GM21447 (cell line): Measurements from ENCODE around the gene LSM14B.
"Not testable (repeated sequence)": the region's sequence is repeated elsewhere in the genome, so short reads cannot be mapped to it uniquely, and the experiment has no call there.

Source experiments
- ATAC-seq: cut with Tn5 transposase; IDR thresholded peaks from one replicate; pipeline ENCODE4 v1.9.1; 2021; ENCODE audit not compliant: unreplicated experiment

The LSM14B gene

DNA sequence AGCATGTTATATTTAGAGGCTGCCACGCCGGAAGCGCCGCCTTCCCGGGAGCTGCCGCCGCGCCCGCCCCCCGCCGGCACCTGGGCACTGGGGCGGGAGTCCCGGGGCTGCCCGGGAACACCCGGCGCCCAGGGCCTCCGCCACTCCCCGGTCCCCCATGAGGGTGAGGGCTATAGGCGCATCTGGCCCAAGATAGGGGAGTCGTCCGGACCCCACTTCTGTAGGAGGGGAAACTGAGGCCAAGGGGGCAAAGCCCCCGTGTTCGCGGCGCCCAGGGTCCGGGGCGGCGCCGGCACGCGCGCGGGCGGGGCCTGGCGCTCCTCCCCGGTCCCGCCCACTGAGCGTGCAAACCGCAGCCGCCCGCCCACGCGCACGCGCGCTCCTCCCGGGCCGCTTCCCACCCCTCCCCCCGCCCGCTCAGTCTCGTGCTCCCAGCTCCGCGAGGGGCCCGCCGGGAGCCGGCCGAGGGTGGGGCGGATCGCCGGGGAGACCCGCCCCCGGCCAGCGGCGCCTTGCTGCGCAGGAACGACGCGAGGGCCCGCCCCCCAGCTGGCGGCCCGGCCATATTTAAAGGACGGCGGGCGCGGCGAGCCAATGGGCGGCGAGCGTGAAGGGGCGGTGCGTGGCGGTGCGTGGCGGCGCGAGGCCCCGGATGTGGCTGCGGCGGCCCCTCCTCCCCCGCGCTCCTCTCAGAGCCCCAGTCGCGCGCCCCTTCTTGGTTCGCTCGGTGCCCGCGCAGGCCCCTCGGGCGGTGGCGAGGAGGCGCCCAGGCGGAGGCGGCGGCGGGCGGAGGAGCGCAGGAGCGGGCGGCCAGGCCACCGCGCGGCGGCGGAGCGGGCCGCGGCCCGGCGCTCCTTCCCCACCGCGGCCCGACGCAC is at the start of gene LSM14B:
Gene LSM14B (plus strand): TSS at position 700 of the 878 bp plus-strand sequence. CDS start 192 bp downstream, outside the sequence.
- ATAC-seq, result peak; percentile 69

DNA sequence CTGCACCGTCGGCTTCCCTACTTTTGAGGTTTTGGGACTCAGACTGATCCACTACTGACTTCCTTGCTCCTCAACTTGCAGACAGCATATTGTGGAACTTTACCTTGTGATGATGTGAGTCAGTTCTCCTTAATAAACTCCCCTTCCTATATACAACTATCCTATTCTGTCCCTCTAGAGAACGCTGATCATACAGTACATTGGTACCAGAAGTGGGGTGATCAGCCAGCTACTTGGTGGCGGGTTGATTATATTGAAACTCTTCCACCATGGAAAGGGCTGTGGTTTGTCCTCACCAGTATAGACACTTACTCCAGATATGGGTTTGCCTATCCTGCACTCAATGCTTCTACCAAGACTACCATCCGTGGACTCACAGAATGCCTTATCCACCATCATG is 49.0 kb upstream of the LSM14B start:
- ATAC-seq, result no peak

GRCh38 chr20:62079166-62079565 is 43.1 kb upstream of the LSM14B start:
- ATAC-seq, result no peak

GRCh38 chr20:62080249-62080990 is 41.9 kb upstream of the LSM14B start:
- no peak for ATAC-seq

DNA sequence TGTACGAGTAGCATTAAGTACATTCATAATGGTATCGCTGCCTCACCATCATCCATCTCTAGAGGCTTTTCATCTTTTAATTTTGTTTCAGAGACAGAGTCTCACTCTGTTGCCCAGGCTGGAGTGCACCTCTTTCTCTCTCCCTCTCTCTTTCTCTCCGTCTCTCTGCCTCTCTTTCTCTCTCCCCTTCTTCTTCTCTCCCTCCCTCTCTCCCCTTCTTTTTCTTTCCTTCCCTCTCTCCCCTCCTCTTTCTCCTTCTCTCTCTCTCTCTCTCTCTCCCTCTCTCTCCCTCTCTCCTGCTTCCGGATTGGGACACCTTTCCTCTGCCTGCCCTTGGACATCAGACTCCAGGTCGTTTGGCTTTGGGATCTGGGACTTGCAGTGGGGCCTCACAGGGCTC is 39.0 kb upstream of the LSM14B start:
- ATAC-seq, result no peak

DNA sequence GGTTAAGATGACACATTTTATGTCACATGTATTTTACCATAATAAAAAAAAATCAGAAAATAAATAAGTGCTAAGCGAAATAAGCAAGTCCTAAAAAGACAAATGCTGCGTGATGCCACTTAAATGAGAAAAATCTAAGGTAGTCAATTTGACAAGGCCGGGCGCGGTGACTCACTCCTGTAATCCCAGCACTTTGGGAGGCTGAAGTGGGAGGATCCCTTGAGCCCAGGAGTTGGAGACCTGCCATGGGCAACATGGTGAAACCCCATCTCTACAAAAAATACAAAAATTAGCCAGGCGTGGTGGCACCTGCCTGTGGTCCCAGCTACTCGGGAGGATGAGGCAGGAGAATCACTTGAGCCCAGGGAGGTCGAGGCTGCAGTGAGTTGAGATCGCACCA is 38.1 kb upstream of the LSM14B start:
- ATAC-seq, result not testable (repeated sequence)

- no peak for ATAC-seq
Measured at GRCh38 chr20:62085206-62085605, 37.1 kb upstream of the LSM14B start.

- ATAC-seq, result no peak
Measured at GRCh38 chr20:62087227-62087626, 35.0 kb upstream of the LSM14B start.

- ATAC-seq, result no peak
Measured at GRCh38 chr20:62087632-62088031, 34.6 kb upstream of the LSM14B start.

- no peak for ATAC-seq
Measured at GRCh38 chr20:62088258-62089127, 33.8 kb upstream of the LSM14B start.

GRCh38 chr20:62089393-62089792 is 32.9 kb upstream of the LSM14B start:
- no peak for ATAC-seq

DNA sequence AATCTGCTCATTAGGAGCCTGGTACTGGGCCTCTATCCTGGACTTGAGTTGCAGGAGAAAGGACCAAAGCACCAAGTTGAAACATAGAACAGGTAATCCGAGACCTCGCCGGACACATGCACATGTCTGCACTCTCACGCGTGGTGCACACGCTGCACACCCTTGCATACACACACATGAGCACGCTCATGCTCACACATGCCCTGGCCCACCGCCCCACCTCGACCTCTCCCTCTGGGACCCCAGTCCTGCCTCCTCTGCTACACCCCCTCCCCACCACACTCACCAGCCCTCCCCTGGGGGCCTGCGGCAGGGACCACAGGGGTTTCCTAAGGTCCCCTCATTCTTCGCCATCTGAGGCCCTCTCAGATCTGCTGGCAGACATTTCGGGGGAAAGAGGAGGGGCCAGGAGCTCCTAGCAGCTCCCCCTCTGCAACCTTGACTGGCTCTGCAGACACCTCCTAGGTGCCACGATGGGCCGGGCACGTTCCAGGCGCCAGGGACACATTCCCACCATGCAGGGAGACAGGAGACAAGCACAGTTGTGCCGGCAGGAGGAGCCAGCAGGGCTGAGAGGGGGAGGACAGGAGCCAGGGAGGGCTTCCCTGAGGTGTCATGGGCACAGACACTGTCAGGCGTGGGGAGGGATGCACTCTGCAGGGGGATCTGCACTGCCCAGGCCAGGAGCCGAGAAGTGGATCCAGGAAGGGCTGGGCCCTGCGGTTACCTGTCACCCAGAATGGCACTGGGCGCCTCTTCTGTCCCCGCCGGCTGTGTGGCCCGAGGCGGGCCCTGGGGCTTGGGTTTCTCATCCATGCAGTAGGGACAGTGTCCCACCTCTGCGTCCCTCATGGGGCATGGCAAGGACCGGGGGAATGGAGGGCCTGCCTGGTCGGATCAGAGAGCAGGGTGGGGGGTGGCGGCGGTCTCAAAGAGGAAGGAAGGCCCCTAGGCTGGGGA is 25.6 kb upstream of the LSM14B start:
- ATAC-seq, result no peak

- ATAC-seq, result no peak
Measured at GRCh38 chr20:62097881-62098407, 24.3 kb upstream of the LSM14B start.

DNA sequence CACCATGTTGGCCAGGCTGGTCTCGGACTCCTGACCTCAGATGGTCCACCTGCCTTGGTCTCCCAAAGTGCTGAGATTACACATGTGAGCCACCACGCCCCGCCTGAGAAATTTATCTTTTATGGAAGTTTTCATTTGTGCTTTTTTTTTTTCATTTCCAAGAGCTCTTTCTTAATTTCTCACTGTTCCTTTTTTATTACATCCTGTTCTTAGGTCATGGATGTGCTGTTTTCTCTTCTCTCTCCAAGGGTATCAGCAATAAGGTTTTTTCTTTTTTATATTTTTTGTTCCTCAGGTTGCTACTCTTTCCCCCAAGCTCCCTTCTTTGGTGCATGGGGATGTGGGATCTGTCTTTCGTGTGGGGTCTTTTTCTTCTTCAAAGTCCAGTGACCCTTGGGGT is 21.2 kb upstream of the LSM14B start:
- no peak for ATAC-seq

DNA sequence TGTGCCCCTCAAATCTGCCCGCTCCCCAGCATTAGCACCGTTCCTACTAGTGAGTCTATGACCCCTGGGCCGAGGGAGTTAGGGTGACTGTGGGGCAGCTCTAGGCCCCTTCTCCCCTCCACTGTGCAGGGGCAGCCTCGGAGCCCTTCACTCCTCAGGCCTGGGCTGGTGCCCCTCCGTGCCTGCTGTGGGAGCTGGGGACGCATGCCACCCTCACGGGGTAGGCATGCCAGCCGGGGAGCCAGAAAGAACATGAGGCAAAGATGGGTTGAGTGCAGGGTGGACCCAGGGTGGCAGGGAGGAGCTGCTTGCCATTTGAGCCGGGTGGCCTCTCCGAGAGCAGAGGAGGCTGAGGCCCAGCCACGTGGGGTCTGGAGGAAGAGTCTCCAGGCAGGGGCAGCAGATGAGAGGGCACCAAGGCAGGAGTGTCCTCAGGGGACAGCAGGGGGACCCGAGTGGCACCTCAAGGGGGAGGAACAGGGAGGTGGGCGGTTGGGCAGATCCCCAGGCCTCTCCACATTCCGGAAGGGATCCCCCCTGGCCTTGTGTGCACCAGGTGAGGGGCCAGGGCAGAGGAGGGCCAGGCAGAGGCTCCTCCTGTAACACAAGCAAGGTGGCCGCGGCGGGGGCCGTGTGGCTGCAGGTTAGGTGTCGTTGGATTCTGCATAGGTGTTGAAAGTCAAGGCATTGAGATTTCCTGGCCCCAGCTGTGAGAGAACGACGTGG is 18.6 kb upstream of the LSM14B start:
- no peak for ATAC-seq

GRCh38 chr20:62104234-62104789 is 18.0 kb upstream of the LSM14B start:
- ATAC-seq, result no peak

DNA sequence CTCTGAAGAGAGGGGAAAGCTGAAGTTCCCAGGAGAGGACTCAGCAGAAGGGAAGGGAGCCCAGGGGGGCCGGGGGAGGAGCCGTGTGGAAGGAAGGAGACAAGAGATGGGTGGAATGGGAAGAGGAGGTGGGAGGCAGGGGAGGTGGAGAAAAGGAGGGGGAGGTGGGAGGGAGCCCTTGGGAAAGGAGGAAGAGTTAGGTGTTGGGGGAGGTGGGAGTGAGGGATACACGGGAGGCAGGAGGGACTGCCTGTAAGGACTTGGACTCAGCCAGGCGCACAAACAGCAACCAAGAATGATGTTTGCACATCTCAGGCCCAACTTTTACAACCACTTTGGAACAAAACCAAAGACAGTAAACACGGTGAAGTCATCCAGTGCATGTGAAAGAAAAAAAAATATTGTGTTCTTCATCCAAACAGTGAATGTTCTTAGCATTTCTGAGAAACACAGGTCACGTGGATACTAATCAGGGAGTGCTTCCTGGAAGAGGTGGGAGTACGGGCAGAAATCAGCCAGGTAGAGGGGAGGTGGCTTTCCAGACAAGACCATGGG is 17.4 kb upstream of the LSM14B start:
- no peak for ATAC-seq

DNA sequence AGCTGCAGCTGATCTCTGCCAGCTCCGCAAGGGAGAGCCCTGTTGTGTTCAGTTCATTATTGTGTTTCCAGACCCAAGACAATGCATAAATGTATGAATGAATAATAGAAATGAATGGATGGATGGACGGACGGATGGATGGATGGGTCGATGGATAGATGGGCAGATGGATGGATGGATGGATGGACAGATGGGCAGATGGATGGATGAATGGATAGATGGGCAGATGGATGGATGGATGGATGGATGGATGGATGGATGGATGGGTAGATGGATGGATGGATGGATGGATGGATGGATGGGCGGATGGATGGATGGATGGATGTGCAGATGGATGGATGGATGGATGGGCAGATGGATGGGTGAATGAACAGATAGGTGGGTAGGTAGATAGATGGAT is 16.7 kb upstream of the LSM14B start:
- ATAC-seq, result no peak

- ATAC-seq, result no peak
Measured at GRCh38 chr20:62111148-62111547, 11.1 kb upstream of the LSM14B start.
